ENCODE data around the gene HLA-DQA1.

GRCh38 chr6:32635526-32636123 is 1.6 kb upstream of the HLA-DQA1 start:
- TF ChIP-seq CTCF (conservative IDR thresholded peaks at IDR 0.05; ENCODE audit: low read length) (no peak), EZH2phosphoT487 (IDR thresholded peaks at IDR 0.05; ENCODE audit: borderline replicate concordance) (no peak)
